Suprapubic skin (tissue), 4 donors: ENCODE results near the gene LEKR1. TPM values are rescaled to one million over a fixed set of nuclear protein-coding genes. Genes with fewer than 3 reads are reported as not detected.

Experiments
- DNase-seq, 2 donors: peaks; one replicate each; pipeline ENCODE4 v3.0.0-alpha.2; 2019; ENCODE audit warnings: low spot score in 2 of 2
- H3K27ac ChIP-seq: fragments of 200-600 bp; sonication (generic); one replicate; pipeline ENCODE4 v1.5.1; 2019
- H3K27me3 ChIP-seq: fragments of 200-600 bp; sonication (generic); one replicate; pipeline ENCODE4 v1.5.1; 2019
- H3K36me3 ChIP-seq: fragments of 200-600 bp; sonication (generic); one replicate; pipeline ENCODE4 v1.5.1; 2019
- H3K4me1 ChIP-seq: fragments of 200-600 bp; sonication (generic); one replicate; pipeline ENCODE4 v1.5.1; 2019
- H3K4me3 ChIP-seq: fragments of 200-600 bp; sonication (generic); one replicate; pipeline ENCODE4 v1.5.1; 2019; ENCODE audit warnings: mild to moderate bottlenecking
- H3K9me3 ChIP-seq: fragments of 200-600 bp; sonication (generic); one replicate; pipeline ENCODE4 v1.5.1; 2019
- CTCF ChIP-seq, 2 donors: fragments of 200-600 bp in 1 of 2; fragments of 450-650 bp in 1 of 2; sonication (generic) in 1 of 2; IDR thresholded peaks; one replicate each; pipeline ENCODE4 v1.5.1; 2016 to 2019; ENCODE audit warnings: antibody characterized with exemption in 2 of 2, mild to moderate bottlenecking in 1 of 2, moderate library complexity in 1 of 2
- EP300 ChIP-seq: sonication (generic); formaldehyde crosslinking; IDR thresholded peaks from one replicate; pipeline ENCODE4 v1.6.1; 2017; ENCODE audit warnings: antibody characterized with exemption
- POLR2A ChIP-seq, 2 donors: fragments of 450-650 bp; IDR thresholded peaks; one replicate each; pipeline ENCODE4 v1.6.1; 2017; ENCODE audit warnings: antibody characterized with exemption in 2 of 2, mild to moderate bottlenecking in 2 of 2, moderate library complexity in 2 of 2
- POLR2AphosphoS5 ChIP-seq, 3 donors: sonication (generic); formaldehyde crosslinking; IDR thresholded peaks; one replicate each; pipeline ENCODE4 v1.6.1; 2017; ENCODE audit warnings: antibody characterized with exemption in 3 of 3
- WGBS: methylation state at CpG from one replicate; pipeline ENCODE4 v1.1.5; 2018; 5-methylcytosine and 5-hydroxymethylcytosine counted together
- total RNA-seq, 4 donors: library from RNA; depleted of rRNA; stranded (reverse); fragments of >200 nt; gene quantifications; one replicate each; pipeline ENCODE4 v1.1.0, GENCODE V29; 2016

The LEKR1 gene
- total RNA-seq, 4 donors from 2014 or later = 1.0 to 3.4 (median 1.5) TPM

- H3K4me3 ChIP-seq = no peak overlapping the region
- H3K27me3 ChIP-seq = no peaks in the 10 kb centered on the region
- H3K36me3 ChIP-seq = peaks cover 4% of the 10 kb centered on the region
- no peak for DNase-seq
- H3K4me1 ChIP-seq = peaks cover 19% of the 10 kb centered on the region
- TF ChIP-seq POLR2AphosphoS5 (IDR thresholded peaks at IDR 0.05) (no peak), CTCF (IDR thresholded peaks at IDR 0.05) (no peak), POLR2A (IDR thresholded peaks at IDR 0.05) (no peak), EP300 (no peak)
- no peak overlapping the region for H3K27ac ChIP-seq
- H3K9me3 ChIP-seq = no peaks in the 10 kb centered on the region
Observed at GRCh38 chr3:156787001-156787400, 39.2 kb upstream of the LEKR1 start.

- Histone ChIP-seq H3K4me3 (no peak overlapping the region), H3K27me3 (no peaks in the 10 kb centered on the region), H3K4me1 (peaks cover 19% of the 10 kb centered on the region), H3K9me3 (no peaks in the 10 kb centered on the region), H3K36me3 (peaks cover 4% of the 10 kb centered on the region), H3K27ac (no peak overlapping the region)
- TF ChIP-seq POLR2A (IDR thresholded peaks at IDR 0.05) (no peak), POLR2AphosphoS5 (IDR thresholded peaks at IDR 0.05) (no peak), EP300 (no peak), CTCF (IDR thresholded peaks at IDR 0.05) (no peak)
- DNase-seq = no peak
- WGBS = 39% methylated on average over 1 of the region's 1 CpG
Observed at GRCh38 chr3:156787926-156788663, 38.1 kb upstream of the LEKR1 start.

GRCh38 chr3:156788846-156789245 lies 37.3 kb upstream of the LEKR1 start:
- TF ChIP-seq POLR2A (IDR thresholded peaks at IDR 0.05) = no peak
- TF ChIP-seq CTCF (IDR thresholded peaks at IDR 0.05) = no peak
- no peak for TF ChIP-seq POLR2AphosphoS5 (IDR thresholded peaks at IDR 0.05)
- TF ChIP-seq EP300 = no peak
- Histone ChIP-seq H3K9me3 (no peaks in the 10 kb centered on the region), H3K36me3 (peaks cover 4% of the 10 kb centered on the region), H3K4me3 (no peak overlapping the region), H3K27me3 (no peaks in the 10 kb centered on the region), H3K4me1 (peaks cover 16% of the 10 kb centered on the region), H3K27ac (no peak overlapping the region)
- WGBS = 56% methylated on average over 3 of the region's 3 CpGs
- DNase-seq = no peak

GRCh38 chr3:156790156-156790555 lies 36.0 kb upstream of the LEKR1 start:
- H3K9me3 ChIP-seq = no peaks in the 10 kb centered on the region
- H3K27me3 ChIP-seq = no peaks in the 10 kb centered on the region
- no peak for DNase-seq
- H3K27ac ChIP-seq = no peak overlapping the region
- peaks cover 15% of the 10 kb centered on the region for H3K4me1 ChIP-seq
- H3K4me3 ChIP-seq = no peak overlapping the region
- peaks cover 4% of the 10 kb centered on the region for H3K36me3 ChIP-seq
- TF ChIP-seq POLR2AphosphoS5 (IDR thresholded peaks at IDR 0.05) = no peak
- TF ChIP-seq EP300 = no peak
- TF ChIP-seq CTCF (IDR thresholded peaks at IDR 0.05) = no peak
- TF ChIP-seq POLR2A (IDR thresholded peaks at IDR 0.05) = no peak

GRCh38 chr3:156792114-156792513 lies 34.0 kb upstream of the LEKR1 start:
- no peak overlapping the region for H3K27ac ChIP-seq
- WGBS = 87% methylated on average over 3 of the region's 3 CpGs
- no peaks in the 10 kb centered on the region for H3K9me3 ChIP-seq
- DNase-seq = no peak
- peaks cover under 1% of the 10 kb centered on the region for H3K36me3 ChIP-seq
- no peak for TF ChIP-seq POLR2A (IDR thresholded peaks at IDR 0.05)
- no peak for TF ChIP-seq POLR2AphosphoS5 (IDR thresholded peaks at IDR 0.05)
- no peak for TF ChIP-seq EP300
- TF ChIP-seq CTCF (IDR thresholded peaks at IDR 0.05) = no peak
- H3K4me1 ChIP-seq = peaks cover 15% of the 10 kb centered on the region
- no peak overlapping the region for H3K4me3 ChIP-seq
- H3K27me3 ChIP-seq = no peaks in the 10 kb centered on the region
